SK-N-SH treated with all-trans-retinoic acid at 6 μM for 48 hours (cell line): ENCODE measurements around the gene HSPA8.
"Not testable (repeated sequence)": the region's sequence is repeated elsewhere in the genome, so short reads cannot be mapped to it uniquely, and the experiment has no call there.

Experiments
- ATAC-seq: fragments of 200-7000 bp; cut with Tn5 transposase; 3 replicates; pipeline ENCODE4 v1.9.1; 2020; ENCODE audit warnings: mild to moderate bottlenecking, moderate library complexity
- BACH2 ChIP-seq: fragments of 250-450 bp; sonication (Bioruptor Pico); IDR thresholded peaks from 2 replicates; pipeline ENCODE4 v1.9.0; 2021; ENCODE audit warnings: mild to moderate bottlenecking, borderline replicate concordance
- CSDC2 ChIP-seq: fragments of 250-450 bp; sonication (Bioruptor Pico); IDR thresholded peaks from 2 replicates; pipeline ENCODE4 v1.5.0; 2020; ENCODE audit warnings: mild to moderate bottlenecking, moderate library complexity
- ESRRG ChIP-seq: fragments of 250-450 bp; sonication (Bioruptor Pico); IDR thresholded peaks from 2 replicates; pipeline ENCODE4 v1.6.1; 2021; ENCODE audit warnings: mild to moderate bottlenecking
- TCF4 ChIP-seq: fragments of 250-450 bp; sonication (Bioruptor Pico); IDR thresholded peaks from 2 replicates; pipeline ENCODE4 v1.8.0; 2021; ENCODE audit warnings: mild to moderate bottlenecking, moderate library complexity, borderline replicate concordance
- ZC3H10 ChIP-seq: fragments of 250-450 bp; sonication (Bioruptor Pico); IDR thresholded peaks from 2 replicates; pipeline ENCODE4 v1.5.1; 2021; ENCODE audit warnings: mild to moderate bottlenecking, moderate library complexity
- ZNF565 ChIP-seq: fragments of 450-650 bp; formaldehyde crosslinking; conservative IDR thresholded peaks from 2 replicates; pipeline ENCODE4 v1.5.0; 2020; ENCODE audit warnings: low read depth, mild to moderate bottlenecking, moderate library complexity
- TF ChIP-seq, protein P1 (sequence below): fragments of 250-450 bp; sonication (Bioruptor Pico); IDR thresholded peaks from 2 replicates; pipeline ENCODE4 v1.8.0; 2020; ENCODE audit warnings: mild to moderate bottlenecking, moderate library complexity, borderline replicate concordance
- TF ChIP-seq, protein P2 (sequence below): fragments of 250-450 bp; sonication (Bioruptor Pico); IDR thresholded peaks from 2 replicates; pipeline ENCODE4 v1.5.1; 2020; ENCODE audit warnings: low read depth, mild to moderate bottlenecking, moderate library complexity
- TF ChIP-seq, protein P3 (sequence below): fragments of 250-450 bp; sonication (Bioruptor Pico); IDR thresholded peaks from 2 replicates; pipeline ENCODE4 v1.8.0; 2021; ENCODE audit warnings: low read depth, mild to moderate bottlenecking, moderate library complexity, borderline replicate concordance
- TF ChIP-seq, protein P4 (sequence below): fragments of 250-450 bp; sonication (Bioruptor Pico); IDR thresholded peaks from 2 replicates; pipeline ENCODE4 v1.5.0; 2020; ENCODE audit warnings: mild to moderate bottlenecking, moderate library complexity

The HSPA8 gene

DNA sequence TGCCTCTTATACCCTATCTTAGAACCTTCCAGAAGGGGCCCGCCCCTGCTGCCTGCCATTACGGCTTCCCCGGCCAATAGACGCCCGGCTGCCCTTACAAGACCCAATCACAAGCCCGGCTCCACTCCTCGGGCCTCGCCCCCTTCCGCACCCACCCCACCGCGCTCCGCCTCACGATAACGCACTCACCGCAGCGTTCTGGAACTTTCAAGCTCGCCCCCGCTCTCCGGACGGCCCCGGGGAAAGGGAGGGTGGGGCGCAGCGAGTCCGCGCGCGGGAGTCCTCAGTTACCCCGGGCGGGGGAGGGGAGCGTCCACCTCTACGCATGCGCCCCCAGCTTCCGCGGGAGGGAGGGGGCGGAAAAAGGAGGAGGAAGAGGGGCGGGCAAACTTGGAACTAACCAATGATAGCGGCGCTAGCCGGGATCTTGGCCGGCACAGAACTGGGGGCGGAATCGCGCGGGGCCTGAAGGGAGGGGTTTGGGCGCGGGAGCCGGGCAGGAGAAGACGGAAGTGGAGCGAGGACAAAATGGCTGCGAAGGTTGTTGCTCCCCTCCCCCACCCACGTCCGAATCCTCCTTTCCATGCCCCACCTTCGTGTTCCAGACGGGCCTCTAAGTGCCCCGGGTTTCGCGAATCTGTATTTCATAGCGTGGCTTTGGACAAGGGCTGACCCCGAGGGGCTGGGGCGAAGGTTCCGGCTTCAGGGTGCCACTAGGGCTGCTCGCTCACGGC lies 389 bp upstream of the HSPA8 start:
- peak; percentile 87 for ATAC-seq
- TF ChIP-seq, protein P1, sequence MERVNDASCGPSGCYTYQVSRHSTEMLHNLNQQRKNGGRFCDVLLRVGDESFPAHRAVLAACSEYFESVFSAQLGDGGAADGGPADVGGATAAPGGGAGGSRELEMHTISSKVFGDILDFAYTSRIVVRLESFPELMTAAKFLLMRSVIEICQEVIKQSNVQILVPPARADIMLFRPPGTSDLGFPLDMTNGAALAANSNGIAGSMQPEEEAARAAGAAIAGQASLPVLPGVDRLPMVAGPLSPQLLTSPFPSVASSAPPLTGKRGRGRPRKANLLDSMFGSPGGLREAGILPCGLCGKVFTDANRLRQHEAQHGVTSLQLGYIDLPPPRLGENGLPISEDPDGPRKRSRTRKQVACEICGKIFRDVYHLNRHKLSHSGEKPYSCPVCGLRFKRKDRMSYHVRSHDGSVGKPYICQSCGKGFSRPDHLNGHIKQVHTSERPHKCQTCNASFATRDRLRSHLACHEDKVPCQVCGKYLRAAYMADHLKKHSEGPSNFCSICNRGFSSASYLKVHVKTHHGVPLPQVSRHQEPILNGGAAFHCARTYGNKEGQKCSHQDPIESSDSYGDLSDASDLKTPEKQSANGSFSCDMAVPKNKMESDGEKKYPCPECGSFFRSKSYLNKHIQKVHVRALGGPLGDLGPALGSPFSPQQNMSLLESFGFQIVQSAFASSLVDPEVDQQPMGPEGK: peak; percentile 48; the same call in 1 of the 2 replicates
- TF ChIP-seq TCF4 (CRISPR knock-in tag): no peak

DNA sequence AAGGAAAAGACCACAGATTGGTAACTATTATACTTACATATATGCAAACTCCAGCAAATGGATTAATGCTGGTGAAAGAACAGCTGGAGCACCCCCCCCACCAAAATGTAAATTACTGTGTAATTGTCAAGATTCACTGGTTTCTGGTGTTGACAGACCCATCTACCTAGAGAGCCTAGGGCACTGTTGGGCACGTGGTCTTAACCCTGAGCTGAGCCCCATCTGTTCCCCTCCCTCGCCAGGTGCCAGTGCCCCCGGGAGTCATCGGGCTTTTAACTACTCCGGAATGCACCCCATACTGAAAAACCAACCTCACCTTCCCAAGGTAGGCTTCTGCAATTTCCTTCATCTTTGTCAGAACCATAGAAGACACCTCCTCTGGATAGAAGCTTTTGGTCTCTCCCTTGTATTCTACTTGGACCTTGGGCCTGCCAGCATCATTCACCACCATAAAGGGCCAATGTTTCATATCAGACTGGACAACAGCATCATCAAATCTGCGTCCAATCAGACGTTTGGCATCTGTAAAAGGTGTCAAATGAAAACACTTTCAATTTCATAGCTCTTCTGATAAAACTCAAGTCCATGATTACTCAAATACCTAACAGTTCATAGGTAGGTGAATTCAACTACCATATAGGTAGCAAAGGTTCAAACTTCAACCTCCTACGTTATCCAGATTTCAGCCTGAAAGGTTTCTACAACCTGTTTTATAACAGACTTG lies 1.5 kb downstream of the HSPA8 start:
- no peak for ATAC-seq
- TF ChIP-seq, protein P2, sequence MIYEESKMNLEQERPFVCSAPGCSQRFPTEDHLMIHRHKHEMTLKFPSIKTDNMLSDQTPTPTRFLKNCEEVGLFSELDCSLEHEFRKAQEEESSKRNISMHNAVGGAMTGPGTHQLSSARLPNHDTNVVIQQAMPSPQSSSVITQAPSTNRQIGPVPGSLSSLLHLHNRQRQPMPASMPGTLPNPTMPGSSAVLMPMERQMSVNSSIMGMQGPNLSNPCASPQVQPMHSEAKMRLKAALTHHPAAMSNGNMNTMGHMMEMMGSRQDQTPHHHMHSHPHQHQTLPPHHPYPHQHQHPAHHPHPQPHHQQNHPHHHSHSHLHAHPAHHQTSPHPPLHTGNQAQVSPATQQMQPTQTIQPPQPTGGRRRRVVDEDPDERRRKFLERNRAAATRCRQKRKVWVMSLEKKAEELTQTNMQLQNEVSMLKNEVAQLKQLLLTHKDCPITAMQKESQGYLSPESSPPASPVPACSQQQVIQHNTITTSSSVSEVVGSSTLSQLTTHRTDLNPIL (CRISPR knock-in tag): no peak
- TF ChIP-seq, protein P3, sequence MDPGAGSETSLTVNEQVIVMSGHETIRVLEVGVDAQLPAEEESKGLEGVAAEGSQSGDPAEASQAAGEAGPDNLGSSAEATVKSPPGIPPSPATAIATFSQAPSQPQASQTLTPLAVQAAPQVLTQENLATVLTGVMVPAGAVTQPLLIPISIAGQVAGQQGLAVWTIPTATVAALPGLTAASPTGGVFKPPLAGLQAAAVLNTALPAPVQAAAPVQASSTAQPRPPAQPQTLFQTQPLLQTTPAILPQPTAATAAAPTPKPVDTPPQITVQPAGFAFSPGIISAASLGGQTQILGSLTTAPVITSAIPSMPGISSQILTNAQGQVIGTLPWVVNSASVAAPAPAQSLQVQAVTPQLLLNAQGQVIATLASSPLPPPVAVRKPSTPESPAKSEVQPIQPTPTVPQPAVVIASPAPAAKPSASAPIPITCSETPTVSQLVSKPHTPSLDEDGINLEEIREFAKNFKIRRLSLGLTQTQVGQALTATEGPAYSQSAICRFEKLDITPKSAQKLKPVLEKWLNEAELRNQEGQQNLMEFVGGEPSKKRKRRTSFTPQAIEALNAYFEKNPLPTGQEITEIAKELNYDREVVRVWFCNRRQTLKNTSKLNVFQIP (CRISPR knock-in tag): no peak

DNA sequence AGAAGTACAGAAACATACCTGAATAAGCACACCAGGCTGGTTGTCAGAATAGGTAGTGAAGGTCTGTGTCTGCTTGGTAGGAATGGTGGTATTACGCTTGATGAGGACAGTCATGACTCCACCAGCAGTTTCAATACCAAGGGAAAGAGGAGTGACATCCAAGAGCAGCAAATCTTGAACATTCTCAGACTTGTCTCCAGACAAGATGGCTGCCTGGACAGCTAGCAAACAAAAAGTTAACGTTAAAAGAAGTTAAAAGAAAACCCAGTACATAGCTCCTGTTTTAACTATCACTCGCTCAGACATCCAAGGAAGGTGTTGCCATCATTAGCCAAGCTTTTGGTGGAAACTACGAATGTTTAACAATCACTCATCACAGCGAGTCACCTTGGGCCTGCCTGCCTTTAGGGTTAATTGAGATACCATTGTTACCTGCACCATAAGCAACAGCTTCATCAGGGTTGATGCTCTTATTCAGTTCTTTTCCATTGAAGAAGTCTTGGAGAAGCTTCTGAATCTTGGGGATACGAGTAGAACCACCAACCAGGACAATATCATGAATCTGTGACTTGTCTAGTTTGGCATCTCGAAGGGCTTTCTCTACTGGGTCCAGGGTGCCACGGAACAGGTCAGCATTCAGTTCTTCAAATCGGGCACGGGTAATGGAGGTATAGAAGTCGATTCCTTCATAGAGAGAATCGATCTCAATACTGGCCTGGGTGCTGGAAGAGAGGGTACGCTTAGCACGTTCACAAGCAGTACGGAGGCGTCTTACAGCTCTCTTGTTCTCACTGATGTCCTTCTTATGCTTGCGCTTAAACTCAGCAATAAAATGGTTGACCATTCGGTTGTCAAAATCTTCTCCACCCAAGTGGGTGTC lies 2.7 kb downstream of the HSPA8 start:
- not testable (repeated sequence) for ATAC-seq

DNA sequence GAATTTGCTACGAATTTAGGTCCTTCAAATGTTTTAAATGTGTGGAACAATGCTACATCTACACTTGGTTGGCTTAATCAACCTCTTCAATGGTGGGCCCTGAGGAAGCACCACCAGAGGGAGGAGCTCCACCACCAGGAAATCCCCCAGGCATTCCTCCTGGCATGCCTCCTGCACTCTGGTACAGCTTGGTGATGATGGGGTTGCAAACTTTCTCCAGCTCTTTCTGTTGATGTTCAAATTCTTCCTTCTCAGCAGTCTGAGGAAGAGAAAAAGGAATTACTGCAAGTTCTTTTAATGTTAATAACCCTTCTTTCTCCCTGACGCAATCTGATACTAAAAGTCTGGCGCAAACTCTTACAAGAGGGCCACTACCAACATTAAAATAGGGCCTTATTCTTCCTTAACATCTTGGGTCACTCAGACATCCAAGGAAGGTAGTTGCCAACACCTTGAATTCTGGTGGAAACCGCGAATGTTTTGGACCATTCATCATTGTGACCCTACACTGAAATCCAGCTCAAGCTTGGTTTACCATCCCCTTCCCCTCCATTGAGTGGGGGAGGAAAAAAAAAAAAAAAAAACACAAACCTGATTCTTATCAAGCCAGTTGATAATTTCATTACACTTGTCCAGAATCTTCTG lies 4.2 kb downstream of the HSPA8 start:
- TF ChIP-seq CSDC2 (CRISPR knock-in tag): no peak
- TF ChIP-seq BACH2 (CRISPR knock-in tag): no peak
- TF ChIP-seq ESRRG (CRISPR knock-in tag): no peak
- TF ChIP-seq, protein P1: no peak
- no peak for TF ChIP-seq ZC3H10 (CRISPR knock-in tag)
- no peak for TF ChIP-seq ZNF565 (CRISPR knock-in tag)
- TF ChIP-seq TCF4 (CRISPR knock-in tag): no peak
- TF ChIP-seq, protein P4, sequence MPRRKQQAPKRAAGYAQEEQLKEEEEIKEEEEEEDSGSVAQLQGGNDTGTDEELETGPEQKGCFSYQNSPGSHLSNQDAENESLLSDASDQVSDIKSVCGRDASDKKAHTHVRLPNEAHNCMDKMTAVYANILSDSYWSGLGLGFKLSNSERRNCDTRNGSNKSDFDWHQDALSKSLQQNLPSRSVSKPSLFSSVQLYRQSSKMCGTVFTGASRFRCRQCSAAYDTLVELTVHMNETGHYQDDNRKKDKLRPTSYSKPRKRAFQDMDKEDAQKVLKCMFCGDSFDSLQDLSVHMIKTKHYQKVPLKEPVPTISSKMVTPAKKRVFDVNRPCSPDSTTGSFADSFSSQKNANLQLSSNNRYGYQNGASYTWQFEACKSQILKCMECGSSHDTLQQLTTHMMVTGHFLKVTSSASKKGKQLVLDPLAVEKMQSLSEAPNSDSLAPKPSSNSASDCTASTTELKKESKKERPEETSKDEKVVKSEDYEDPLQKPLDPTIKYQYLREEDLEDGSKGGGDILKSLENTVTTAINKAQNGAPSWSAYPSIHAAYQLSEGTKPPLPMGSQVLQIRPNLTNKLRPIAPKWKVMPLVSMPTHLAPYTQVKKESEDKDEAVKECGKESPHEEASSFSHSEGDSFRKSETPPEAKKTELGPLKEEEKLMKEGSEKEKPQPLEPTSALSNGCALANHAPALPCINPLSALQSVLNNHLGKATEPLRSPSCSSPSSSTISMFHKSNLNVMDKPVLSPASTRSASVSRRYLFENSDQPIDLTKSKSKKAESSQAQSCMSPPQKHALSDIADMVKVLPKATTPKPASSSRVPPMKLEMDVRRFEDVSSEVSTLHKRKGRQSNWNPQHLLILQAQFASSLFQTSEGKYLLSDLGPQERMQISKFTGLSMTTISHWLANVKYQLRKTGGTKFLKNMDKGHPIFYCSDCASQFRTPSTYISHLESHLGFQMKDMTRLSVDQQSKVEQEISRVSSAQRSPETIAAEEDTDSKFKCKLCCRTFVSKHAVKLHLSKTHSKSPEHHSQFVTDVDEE (CRISPR knock-in tag): no peak
- TF ChIP-seq, protein P3 (CRISPR knock-in tag): no peak

More for the DNA sequence above, 4.2 kb downstream of the HSPA8 start:
- ATAC-seq: no peak
